ENCODE results near the gene SEMA7A. TPM values are rescaled to one million over a fixed set of nuclear protein-coding genes. Genes with fewer than 3 reads are reported as not detected.
"Not testable (repeated sequence)": the region's sequence is repeated elsewhere in the genome, so short reads cannot be mapped to it uniquely, and the experiment has no call there.

SEMA7A gene
- total RNA-seq, 1 donor from 2014 or later, result 11.7 TPM

DNA sequence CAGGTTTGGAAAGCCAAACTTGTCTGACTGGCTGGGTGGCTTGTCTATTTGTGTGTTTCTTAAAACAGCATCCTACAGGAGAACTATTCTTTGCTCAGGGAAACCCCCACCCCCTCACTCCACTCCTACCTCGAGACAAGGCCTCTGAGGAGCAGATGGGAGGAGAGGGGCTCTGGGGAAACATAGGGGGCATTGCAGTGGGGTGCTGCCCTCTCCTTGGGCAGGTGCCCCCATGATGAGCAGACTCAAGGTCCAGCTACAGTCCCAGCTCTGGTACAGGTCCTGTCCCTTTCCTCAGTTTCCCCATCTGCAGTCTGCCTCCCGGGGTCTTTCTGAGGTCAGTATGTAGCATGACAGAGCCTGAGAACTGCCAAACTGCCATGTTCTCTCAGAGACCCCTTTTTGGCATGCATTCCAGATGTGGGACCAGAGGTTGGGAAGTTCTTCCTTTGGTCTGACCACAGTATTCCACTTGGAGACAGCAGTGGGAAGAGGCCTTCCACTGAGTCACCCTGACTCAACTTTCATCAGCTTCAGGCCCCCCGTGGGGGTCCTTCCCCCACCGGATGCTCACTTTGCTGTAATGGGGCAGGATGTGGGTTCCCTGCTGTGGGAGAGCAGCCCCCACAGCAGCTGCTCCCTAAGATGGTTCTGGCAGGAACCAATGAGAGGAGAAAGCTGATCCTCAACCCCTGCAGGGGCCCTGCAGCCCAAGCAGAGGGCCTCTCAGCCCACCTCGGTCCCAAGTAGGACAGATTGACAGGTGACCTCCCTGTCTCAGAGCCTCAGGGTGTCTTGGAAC is 34.0 kb downstream of the SEMA7A start:
- no peak for DNase-seq

- DNase-seq, result no peak
Observed at GRCh38 chr15:74399100-74399499, 34.7 kb downstream of the SEMA7A start.

GRCh38 chr15:74398183-74398582 is 35.6 kb downstream of the SEMA7A start:
- DNase-seq, result no peak

DNA sequence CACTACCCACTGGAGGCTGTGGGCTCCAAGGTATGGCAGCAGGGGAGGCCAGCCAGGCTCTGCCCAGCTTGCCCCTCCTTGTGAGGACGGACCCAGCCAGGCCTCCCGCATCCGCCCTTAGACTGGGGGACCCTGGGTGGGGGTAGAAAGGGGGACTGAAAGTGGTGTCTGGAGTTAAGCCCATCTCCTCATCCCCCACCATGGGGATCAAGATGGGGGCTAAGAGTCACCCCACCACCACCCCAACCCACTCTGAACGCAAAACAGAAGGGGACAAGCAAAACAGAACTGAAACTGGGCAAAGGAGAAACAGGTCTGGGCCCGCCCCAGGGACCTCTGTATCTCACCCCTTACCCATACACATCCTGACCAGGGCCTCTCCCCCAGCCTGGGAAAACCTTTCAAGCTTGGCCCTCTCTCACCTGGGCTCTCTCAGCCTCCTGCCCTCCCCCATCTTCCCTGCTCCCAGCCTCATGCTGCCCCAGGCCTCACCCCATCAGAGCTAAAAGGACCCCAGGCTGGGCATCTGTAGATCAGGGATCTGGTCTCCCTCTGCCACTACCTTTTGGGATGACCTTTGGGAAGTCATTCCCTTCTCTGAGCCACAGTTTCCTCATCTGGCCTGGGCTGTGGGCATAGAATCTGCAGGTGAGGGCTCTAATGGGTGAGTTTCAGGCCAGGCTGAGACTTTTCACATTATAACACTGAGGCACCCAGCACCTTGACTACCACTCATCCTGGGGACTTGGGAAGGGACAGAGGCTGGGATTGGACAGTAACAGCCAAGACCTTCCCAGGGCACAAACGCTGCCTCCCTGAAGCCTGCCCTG is 36.3 kb downstream of the SEMA7A start:
- no peak for DNase-seq

DNA sequence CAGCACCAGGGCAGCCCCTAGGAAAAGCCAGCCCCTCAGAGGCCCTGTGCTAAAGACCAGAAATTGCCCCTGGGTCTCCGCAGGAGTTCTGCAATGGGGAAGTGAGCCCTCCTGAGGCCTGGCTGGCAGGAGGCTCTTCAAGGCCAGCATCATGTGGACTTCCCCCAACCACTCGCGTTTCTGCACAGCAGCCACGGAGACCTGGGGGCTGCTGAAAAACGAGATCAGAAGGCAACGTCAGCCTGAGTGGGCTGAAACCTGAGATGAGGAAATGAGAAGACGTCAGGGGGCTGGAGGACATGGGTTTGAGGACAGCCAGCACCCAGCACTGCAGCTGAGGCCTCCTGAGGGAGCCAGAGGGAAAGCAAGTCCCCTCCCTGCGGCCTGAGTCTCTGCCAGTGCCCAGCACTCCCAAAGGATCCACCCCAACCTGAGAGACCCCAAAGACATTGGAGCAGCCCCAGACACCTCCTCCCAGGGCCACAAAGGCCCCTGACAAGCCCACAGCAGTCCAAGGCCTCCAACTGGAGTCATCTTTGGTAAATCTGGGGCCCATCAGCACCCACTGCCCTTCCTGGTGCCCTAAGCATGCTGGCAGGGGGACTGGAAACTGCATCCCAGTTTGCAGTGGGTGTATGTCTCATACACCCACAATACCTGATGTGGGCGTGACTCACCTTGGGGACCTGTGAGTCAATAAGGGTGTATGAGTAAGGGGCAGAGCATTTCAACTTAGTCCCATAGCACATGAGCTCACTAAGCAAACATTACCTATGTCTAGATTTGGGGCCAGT is 37.1 kb downstream of the SEMA7A start:
- no peak for DNase-seq

GRCh38 chr15:74396146-74396438 is 37.7 kb downstream of the SEMA7A start:
- no peak for DNase-seq

DNA sequence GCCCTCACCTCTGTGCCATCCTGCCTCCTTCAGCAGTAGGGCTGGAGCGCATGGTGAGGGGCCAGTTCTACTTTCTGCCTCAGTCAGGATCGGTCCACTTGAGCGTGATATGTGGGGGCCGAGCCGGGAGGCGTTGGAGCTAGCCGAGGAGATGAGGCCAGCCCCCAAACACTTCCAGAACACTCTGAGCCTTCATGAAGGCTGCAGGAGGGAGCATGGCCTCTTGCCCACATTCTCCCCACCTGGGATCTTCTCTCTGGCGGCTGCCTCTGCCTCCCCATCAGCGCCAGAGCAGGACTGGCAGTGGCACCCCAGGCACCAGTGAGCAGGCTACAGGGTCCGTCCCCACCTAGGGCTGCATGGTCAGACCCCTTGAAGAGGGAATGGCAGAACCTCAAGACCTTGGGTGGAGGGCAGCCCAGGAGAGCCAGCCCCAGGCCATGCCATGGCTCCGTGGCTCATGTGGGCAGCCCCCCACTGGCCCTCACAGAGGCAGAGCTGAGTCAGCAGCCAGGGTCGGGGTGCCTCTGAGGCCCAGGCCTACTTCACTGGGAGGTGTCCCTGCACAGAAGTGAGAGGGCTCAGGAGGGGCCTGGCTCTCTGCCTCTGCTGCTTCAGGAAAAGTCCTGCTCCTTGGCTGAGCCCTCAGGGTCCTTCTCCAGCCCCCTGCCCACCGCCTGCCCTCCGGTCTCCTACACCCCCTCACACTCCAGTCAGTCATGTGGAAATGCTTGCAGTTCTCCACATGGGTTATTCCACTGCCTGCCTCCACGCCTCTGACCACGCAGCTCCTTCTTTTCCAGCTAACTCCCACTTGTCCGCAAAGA is 38.2 kb downstream of the SEMA7A start:
- no peak for DNase-seq

DNA sequence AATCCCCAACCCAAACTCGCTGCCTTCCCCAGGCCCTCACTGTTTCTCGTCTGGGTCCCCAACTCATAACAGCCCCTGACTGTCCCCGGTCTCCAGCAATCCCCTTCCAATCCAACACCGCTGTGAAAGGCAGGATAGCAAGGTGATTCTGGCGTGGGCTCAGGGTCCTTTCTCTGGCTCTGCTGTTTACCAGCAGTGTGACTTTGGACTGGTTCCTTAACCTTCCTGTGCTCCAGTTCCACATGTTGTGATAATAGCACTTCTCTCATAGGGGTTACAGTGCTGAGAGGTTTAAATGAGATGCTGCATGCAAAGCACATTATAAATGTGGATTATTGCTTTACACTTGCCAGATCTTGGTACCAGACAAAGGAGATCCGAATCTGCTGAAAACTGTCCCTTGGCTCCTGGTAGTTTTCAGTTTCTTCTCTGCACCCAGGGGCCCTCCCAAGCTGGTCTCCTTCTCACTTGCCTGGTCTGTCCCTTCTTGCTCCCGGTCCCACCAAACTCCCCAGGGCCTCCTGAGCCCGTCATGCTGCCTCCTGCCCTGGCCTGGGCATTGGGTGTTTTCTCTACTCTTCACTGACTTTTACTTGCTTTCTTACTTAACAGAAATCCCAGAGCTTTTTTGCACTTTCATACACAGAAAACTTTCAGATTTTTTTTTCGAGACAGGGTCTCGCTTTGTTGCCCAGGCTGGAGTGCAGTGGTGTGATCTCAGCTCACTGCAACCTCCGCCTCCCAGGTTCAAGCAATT is 39.5 kb downstream of the SEMA7A start:
- DNase-seq, result no peak

GRCh38 chr15:74393423-74393822 is 40.3 kb downstream of the SEMA7A start:
- DNase-seq, result no peak

GRCh38 chr15:74392902-74393301 is 40.9 kb downstream of the SEMA7A start:
- DNase-seq, result no peak

DNA sequence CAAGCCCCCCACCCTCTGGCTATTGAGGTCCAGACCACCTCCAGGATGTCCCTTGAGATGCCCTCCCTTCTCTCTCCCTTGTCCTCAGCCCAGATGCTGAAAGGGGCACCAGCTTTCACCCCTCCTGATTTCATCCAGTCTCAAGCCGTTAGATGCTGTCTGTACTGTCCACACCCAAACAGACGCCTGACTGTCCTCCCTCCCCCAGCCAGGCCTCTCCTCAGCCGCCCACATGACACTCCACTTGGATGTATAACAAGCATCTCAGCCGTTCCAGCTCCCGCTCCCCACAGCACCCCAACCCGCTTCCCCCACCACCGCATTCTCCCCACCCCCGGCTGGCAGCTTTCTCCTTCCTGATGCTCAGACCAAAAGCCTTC is 41.3 kb downstream of the SEMA7A start:
- peak; percentile 44 for DNase-seq

- DNase-seq, result no peak
Observed at GRCh38 chr15:74391582-74392450, 41.9 kb downstream of the SEMA7A start.

DNA sequence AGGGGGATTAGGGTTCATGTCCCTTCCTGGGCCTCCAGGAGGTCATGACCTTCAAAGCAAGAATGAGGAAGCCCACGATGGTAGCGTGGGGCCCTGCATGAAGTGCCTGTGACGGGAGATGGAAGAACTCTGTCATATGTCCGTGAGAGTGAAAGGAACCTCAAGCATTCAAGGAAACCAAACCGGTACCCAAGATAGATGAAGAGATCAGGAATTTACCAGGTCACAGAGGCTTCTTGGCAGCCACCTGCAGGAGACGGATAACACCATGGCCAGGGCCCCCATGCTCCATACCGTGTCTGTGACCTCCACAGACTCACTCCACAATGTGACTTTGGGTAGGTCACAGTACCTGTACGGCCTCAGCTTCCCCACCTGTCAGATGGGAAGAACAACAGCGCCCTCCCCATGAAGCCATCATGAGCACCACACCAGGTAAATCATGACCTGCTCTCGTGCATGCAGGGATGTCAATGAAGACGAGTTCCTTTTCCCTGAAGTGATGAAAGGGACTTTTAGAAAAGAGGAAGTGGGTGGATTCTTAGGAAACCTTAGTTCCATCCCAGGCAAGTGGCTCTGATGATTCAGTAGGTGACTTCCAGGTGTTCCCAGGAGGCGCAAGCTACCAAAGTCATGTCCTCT is 43.0 kb downstream of the SEMA7A start:
- DNase-seq, result no peak

- not testable (repeated sequence) for DNase-seq
Observed at GRCh38 chr15:74390049-74390646, 43.6 kb downstream of the SEMA7A start.

- DNase-seq, result no peak
Observed at GRCh38 chr15:74389241-74390048, 44.3 kb downstream of the SEMA7A start.

GRCh38 chr15:74388363-74388951 is 45.3 kb downstream of the SEMA7A start:
- DNase-seq, result no peak

- DNase-seq, result no peak
Observed at GRCh38 chr15:74387621-74388362, 46.0 kb downstream of the SEMA7A start.
